AG08395 (cell line): ENCODE results near the gene HAVCR1.
A peak's percentile ranks its signal among the peaks of the same experiment; 100 is the strongest.
"Not testable (repeated sequence)": the region's sequence is repeated elsewhere in the genome, so short reads cannot be mapped to it uniquely, and the experiment has no call there.

Source experiments
- DNase-seq: peaks from one replicate; pipeline ENCODE4 v3.0.0; 2012; ENCODE audit warnings: mixed read lengths, low spot score

The HAVCR1 gene

GRCh38 chr5:157049605-157050004, 9.3 kb downstream of the HAVCR1 start:
- DNase-seq = peak; percentile 54

DNA sequence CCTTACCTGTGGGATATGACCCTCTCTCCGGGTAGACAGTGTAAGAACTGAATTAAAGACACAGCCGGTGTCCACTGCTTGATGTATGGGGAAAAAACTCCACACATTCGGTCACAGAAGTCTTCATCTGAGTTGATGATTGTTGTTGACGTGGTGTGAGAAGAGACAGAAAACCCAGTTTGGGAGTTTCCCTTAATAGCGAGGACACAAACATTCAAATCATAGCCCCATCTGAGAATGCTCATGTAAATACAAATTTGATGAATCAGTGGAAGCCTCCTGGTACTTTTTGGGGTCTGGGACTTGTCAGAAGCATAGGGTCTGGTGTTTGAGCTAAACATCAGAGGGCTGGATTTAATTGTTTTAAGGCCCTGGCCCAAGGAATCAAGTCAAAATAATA, 11.0 kb downstream of the HAVCR1 start:
- DNase-seq = no peak

DNA sequence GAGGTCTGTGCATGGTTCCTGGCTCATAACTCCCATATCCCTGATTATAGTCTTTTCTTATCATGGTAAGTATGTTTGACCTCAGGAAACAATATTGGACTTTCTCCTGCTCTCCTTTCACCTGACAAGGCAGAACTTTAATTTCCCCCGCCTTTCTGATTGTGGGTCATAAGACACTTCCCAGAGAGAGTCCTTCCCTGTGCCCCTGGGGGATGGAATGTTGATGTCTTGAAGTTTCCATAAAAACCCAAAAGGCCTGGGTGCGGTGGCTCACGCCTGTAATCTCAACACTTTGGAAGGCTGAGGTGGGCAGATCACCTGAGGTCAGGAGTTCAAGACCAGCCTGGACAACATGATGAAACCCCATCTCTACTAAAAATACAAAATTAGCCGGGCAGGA, 11.9 kb downstream of the HAVCR1 start:
- not testable (repeated sequence) for DNase-seq

DNA sequence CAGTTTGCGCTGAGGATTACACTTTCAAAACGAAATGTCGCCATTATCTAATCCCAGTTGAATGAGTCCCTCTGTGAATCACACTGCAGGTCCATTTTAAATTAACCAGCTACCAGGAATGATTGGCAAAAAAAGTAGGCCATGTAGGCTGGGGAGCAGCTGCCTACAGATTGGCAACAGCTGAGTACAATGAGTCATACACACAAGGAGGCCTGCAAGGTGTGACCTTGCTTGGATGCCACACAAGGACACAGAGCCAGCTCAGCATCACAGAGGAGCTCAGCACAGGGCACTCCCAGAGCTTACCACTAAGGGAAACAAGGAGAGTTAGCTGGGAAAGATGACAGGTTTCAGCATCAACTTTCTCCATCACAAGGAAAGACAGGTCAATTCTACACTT, 12.9 kb downstream of the HAVCR1 start:
- DNase-seq = no peak

DNA sequence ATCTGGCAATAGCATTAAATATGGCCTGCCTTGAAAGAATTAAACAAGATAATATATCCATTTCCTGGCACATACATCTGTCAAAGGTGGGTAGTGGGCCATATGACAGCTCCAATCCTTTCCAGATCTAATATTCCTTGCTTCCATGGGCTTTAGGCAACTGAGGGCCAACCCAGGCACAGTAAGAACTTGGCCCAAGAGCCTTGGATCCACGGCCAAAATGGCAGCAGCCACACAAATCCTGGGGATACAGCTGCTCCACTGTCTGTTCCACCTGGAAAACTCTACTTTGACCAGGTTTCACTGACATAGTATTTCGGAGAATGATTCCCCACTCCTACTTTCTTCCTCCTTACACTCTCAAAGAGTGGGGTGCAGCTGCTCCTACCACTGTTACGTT, 13.3 kb downstream of the HAVCR1 start:
- no peak for DNase-seq

- DNase-seq = no peak
These were observed 20.2 kb downstream of the HAVCR1 start for GRCh38 chr5:157038568-157039187.

DNA sequence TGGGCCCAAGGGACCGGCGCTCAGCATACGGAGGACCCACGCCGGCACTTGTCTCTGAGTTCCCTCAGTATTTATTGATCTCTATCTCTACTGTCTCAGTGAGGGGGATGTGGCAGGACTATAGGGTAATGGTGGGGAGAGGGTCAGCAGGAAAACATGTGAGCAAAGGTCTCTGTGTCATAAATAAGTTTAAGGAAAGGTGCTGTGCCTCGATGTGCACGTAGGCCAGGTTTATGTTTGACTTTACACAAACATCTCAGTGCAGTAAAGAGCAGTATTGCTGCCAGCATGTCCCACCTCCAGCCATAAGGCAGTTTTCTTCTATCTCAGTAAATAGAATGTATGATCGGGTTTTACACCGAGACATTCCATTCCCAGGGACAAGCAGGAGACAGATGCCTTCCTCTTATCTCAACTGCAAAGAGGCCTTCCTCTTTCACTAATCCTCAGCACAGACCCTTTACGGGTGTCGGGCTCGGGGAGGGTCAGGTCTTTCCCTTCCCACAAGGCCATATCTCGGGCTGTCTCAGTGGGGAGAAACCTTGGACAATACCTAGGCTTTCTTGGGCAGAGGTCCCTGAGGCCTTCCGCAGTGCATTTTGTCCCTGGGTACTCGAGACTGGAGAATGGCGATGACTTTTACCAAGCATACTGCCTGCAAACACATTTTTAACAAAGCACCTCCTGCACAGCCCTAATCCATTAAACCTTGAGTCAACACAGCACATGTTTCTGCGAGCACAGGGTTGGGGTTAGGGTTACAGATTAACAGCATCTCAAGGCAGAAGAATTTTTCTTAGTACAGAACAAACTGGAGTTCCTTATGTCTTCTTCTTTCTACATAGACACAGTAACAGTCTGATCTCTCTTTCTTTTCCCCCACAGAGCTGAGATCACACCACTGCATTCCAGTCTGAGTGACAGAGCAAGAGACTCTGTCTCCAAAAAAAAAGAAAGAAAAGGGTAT, 24.5 kb downstream of the HAVCR1 start:
- not testable (repeated sequence) for DNase-seq

DNA sequence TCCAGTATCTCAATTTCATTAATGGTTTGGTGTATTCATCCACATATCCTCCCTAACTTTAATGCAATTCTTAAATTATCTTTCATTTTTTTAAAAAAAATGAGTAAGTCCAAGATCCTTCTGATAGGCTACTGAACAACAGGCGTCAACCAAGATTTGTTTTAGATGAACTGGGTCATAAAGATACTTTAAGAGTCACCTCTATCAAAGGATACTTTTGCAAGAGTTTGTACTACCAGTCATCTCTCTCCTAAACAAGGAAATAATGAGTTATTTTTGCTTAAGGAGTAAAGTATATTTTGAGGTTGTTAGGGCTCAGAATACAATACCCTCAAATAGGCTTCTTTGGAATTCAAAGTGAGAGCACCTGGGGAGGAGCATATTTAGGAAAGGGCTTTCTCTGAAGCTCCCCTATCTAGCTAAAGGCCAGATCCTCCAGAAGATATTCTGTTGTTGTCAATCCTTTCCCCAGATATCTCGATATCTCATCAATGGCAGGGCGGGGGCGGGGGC, 25.8 kb downstream of the HAVCR1 start:
- no peak for DNase-seq

DNA sequence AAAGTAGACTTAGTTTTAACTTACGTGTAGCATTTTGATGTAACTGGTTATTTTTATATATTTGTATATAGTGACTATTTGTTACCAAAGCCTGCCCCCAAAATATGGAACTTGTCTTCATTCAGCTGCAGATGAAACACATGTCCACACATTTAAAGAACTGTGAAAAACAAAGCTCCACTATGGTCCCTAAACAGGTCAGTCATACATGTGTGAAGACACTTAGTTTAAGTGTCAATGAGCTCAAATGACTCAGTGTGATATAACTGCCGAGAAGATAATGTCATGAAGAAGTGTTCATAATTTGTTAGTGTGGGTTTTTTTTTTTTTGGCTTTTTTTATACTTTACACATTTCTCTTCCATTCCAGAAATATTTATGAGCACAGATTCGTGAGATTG, 28.2 kb downstream of the HAVCR1 start:
- no peak for DNase-seq

GRCh38 chr5:157029457-157029856, 29.5 kb downstream of the HAVCR1 start:
- DNase-seq = no peak

DNA sequence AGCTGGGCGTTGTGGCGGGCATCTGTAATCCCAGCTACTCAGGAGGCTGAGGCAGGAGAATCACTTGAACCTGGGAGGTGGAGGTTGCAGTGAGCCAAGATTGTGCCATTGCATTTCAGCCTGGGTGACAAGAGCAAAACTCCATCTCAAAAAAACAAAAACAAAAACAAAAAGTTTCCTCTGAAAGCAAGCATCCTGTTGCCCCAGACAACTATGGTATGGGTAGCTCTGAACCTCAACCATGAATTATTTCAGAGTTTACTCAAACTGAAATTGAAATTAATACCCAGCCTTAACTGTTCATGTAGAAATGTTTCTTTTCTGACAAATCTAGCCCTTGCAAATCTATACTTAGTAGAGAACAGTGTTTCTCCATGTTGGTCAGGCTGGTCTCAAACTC, 31.3 kb downstream of the HAVCR1 start:
- not testable (repeated sequence) for DNase-seq

DNA sequence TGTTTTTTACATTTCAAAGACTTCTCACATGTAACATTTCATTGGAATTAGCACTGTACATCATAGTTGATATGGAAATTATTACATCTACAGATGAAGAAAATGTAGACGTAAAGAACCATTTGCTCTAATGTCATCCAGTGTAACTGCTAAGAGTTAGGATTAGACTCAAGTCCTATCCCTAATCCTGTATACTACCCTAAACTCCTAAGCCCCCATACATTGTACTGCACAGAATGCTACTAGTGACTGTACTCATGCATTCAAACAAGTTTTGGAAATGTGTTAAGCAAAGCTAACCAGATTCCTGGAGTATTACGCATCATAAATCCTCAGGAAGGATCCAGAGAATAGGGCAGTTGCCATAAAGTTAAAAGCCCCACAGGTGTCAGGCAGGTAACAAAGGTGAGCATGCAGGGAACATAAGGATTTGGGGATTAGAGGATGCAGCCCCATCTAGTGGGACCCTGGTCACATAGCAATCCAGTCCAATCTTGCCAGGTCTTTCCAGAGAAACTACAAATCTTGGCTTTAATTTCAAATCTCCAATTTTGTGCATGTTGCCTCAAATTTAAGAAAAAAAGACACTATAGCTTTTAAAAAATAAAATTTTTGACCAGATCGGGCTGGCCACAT, 32.0 kb downstream of the HAVCR1 start:
- DNase-seq = peak; percentile 13

- no peak for DNase-seq
These were observed 33.7 kb downstream of the HAVCR1 start for GRCh38 chr5:157025093-157025698.

DNA sequence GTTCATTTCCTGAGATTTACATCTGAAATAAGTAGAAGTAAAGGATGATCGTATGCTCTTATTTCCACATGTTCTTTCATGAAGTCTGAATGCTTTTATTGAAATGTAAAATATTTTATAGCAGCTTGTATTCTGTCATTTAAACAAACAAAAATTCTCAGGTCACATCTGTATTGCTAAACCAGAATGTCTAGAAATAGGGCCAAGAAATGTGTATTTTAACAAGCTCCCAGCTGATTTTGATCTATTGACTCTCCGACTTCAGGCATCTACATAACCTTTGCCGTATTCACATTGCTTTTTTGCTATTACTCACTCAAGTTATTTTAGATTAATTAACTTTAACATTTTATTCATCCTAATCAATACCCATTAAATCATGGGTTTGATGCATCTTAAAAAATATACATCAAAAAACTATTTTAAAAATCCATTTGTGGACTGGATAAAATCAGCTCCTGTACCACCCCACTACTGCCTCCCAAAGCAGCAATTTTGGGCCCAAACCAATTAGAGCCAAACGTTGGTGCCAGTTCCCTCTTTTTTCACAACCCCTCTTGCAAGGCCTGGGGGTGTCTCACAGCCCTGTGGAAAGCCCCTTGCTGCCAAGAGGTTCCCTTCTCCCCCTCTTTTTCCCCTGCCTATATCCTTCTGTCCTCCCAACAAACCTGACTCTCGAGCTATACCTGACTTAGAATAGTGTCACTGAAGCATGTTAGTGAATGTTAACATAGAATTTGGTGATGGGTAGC, 34.5 kb downstream of the HAVCR1 start:
- DNase-seq = no peak

DNA sequence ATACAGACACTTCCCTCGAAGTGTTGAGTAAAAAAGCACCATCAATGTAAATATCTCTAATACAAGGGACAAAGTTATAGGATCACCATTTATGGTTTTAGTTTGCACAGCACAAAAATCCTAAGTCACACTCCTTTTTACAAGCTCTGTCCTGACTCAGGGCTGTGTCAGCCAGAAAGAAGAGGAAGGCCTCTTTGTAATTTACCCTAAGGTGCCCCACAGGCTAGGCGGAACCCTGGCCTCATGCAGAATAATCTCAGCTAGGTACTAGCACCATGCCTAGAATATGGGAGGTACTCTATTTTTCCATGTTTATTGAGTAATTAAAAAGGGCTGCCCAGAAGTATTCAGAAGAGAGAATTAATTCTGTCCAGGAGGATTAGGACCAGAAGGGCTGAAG, 36.9 kb downstream of the HAVCR1 start:
- DNase-seq = no peak

DNA sequence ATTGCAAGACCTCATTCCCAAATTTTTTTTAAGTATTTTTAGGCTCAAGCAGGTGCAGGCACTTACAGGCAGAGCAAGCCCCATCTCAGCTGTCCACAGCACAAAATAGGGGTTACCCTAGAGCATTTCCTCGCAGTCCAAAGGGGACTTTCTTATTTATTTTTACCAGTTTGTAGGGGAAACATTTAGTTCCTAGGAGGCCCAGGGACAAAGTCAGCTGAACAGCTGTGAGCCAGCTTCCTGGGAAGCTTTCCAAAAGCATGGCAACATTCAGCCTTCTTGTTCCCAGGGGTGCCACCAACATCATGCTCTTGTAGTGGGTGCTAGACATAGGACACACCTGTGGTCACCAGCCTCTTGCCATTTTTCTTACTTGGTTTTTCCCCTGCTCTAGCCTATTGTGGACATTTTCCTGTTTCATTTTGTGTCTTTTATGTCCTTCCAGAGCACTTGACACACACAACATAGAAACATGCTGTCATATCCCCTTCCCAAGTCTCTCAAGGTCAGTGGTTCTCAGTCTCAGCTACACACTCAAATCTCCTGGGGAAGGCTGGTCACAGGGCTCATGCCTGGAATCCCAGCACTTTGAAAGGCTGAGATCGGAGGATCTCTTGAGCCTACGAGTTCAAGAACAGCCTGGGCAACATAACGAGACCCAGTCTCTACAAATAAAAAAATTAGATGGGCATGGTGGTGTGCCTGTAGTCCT, 38.2 kb downstream of the HAVCR1 start:
- DNase-seq = no peak

GRCh38 chr5:157020002-157020401, 38.9 kb downstream of the HAVCR1 start:
- DNase-seq = no peak

- not testable (repeated sequence) for DNase-seq
These were observed 44.8 kb downstream of the HAVCR1 start for GRCh38 chr5:157014143-157014542.

DNA sequence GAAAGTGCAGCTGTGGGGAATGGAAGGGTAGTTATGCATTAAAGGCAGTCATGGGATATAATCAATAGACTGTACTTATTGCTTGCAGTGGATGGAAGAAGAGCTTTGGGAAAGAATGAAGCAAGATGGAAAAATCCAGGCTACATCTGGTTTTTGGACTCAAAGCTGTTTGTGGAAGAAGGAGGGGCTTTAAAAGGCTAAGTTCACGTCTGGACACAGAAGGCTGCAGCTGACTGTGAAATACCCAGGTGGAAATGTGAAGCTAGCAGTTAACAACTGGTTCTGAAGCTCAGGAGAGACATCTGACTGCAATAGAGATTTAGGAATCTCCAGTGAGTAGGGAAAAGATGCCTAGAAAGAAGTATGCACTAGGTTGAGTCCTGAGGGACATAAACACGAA, 52.7 kb downstream of the HAVCR1 start:
- DNase-seq = no peak

- peak; percentile 60 for DNase-seq
These were observed 53.9 kb downstream of the HAVCR1 start for GRCh38 chr5:157004893-157005551.
